Measurements from ENCODE around the gene DTHD1. TPM values are rescaled to one million over a fixed set of nuclear protein-coding genes. Genes with fewer than 3 reads are reported as not detected.
A peak's percentile ranks its signal among the peaks of the same experiment; 100 is the strongest.

DTHD1 gene
- total RNA-seq, 3 donors from 2014 or later: 0.12 to 0.55 (median 0.22) TPM

DNA sequence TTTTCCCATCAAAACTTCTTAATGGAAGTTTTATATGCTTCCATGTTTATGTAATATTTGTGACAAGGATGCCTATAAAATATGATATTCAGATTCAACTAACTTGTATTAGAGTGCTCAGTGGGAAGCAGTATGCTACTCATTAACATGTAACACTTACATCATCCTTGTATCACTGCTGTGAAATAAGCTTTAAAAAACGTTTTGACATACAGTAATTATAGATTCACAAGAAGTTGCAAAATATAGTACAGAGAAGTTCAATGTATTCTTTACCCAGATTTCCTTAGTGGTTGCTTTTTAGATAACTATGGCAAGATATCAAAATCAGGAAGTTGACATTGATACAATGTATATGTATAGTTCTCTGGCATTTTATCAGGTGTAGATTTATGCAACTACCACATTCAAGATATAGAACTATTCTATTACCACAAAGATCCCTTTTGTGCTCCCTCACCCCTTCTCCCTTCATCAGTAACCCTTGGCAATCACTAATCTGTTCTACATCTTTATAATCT lies 56.3 kb downstream of the DTHD1 start:
- ATAC-seq: no peak
- no peaks in the 10 kb centered on the region for H3K4me1 ChIP-seq (ENCODE audit: low read depth)
- intact Hi-C loops (cut with DNase I, micrococcal nuclease): no loop called here
- no peak overlapping the region for H3K4me3 ChIP-seq
- no peak for DNase-seq
- H3K36me3 ChIP-seq (ENCODE audit: low read depth): no peaks in the 10 kb centered on the region
- no peak for TF ChIP-seq CTCF (IDR thresholded peaks at IDR 0.05)
- no peaks in the 10 kb centered on the region for H3K9me3 ChIP-seq

- DNase-seq: no peak
- no peak for ATAC-seq
- no peak overlapping the region for H3K4me3 ChIP-seq
- H3K9me3 ChIP-seq: no peaks in the 10 kb centered on the region
- no peaks in the 10 kb centered on the region for H3K4me1 ChIP-seq (ENCODE audit: low read depth)
- no peaks in the 10 kb centered on the region for H3K36me3 ChIP-seq (ENCODE audit: low read depth)
- no peak for TF ChIP-seq CTCF (IDR thresholded peaks at IDR 0.05)
- intact Hi-C loops (cut with DNase I, micrococcal nuclease): no loop called here
Measured at GRCh38 chr4:36338973-36339372, 57.6 kb downstream of the DTHD1 start.

DNA sequence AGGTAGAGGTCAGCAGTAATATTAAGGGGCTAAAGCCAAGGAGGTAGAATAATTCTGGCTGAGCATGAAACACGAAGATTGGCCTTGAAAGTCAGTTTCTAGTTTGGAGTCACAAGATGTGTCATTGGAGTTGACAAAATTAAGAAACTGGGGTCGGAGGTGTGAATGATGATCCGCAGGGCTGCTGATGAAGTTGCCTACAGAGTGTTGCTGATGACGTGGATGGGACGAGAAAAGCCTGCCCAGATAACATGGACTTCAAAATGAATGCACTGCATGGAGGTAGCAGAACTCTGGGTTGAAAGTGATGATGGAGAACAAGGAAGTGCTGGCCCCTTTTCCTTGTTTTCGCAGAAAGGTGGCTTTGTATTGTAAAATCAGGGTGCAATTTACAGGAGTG lies 60.5 kb downstream of the DTHD1 start:
- H3K4me3 ChIP-seq: no peak overlapping the region
- no peak for TF ChIP-seq CTCF (IDR thresholded peaks at IDR 0.05)
- intact Hi-C loops (cut with DNase I, micrococcal nuclease): no loop called here
- no peak for DNase-seq
- H3K36me3 ChIP-seq (ENCODE audit: low read depth): no peaks in the 10 kb centered on the region
- H3K9me3 ChIP-seq: no peaks in the 10 kb centered on the region
- ATAC-seq: no peak
- H3K4me1 ChIP-seq (ENCODE audit: low read depth): no peaks in the 10 kb centered on the region

- no peak for DNase-seq
- Histone ChIP-seq H3K9me3 (no peaks in the 10 kb centered on the region), H3K4me1 (ENCODE audit: low read depth) (no peaks in the 10 kb centered on the region), H3K36me3 (ENCODE audit: low read depth) (no peaks in the 10 kb centered on the region), H3K4me3 (no peak overlapping the region)
- intact Hi-C loops (cut with DNase I, micrococcal nuclease): no loop called here
- TF ChIP-seq CTCF (IDR thresholded peaks at IDR 0.05): no peak
- no peak for ATAC-seq
Measured at GRCh38 chr4:36343501-36344175, 62.2 kb downstream of the DTHD1 start.

GRCh38 chr4:36348403-36348938 lies 67.1 kb downstream of the DTHD1 start:
- DNase-seq (no peak), ATAC-seq (peak; percentile 45)
- H3K9me3 ChIP-seq: no peaks in the 10 kb centered on the region
- intact Hi-C loops (cut with DNase I, micrococcal nuclease): no loop called here
- no peak overlapping the region for H3K4me3 ChIP-seq
- H3K36me3 ChIP-seq (ENCODE audit: low read depth): no peaks in the 10 kb centered on the region
- no peak for TF ChIP-seq CTCF (IDR thresholded peaks at IDR 0.05)
- H3K4me1 ChIP-seq (ENCODE audit: low read depth): no peaks in the 10 kb centered on the region

Data from mucosa of descending colon (tissue), 3 donors.